ENCODE results near the gene NOX5.

DNA sequence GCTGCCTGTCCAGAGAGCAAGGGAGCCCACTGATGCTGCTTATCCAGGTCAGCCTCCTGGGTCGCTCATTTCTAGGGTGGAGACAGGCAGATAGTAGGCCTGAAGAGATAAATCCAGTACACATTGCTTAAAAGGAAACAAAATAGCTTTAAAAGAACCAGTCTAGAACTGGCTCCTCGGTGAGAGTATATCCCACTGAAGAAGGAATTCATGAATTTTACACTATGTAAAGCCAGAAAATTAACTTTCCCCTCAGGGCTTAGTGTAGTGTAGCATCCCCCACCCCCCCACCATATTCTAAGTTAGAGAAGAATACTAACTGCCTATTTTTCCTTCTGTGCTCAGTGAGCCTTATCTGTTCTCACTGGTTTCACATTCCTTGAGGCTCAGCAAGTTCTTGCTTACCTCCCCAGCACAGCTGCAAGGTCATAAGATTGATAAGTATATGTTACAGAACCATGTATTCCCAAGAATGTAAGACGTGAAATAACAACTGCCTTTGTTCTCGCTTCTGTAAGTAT lies 30.5 kb upstream of the NOX5 start:
- TF ChIP-seq, protein P1, sequence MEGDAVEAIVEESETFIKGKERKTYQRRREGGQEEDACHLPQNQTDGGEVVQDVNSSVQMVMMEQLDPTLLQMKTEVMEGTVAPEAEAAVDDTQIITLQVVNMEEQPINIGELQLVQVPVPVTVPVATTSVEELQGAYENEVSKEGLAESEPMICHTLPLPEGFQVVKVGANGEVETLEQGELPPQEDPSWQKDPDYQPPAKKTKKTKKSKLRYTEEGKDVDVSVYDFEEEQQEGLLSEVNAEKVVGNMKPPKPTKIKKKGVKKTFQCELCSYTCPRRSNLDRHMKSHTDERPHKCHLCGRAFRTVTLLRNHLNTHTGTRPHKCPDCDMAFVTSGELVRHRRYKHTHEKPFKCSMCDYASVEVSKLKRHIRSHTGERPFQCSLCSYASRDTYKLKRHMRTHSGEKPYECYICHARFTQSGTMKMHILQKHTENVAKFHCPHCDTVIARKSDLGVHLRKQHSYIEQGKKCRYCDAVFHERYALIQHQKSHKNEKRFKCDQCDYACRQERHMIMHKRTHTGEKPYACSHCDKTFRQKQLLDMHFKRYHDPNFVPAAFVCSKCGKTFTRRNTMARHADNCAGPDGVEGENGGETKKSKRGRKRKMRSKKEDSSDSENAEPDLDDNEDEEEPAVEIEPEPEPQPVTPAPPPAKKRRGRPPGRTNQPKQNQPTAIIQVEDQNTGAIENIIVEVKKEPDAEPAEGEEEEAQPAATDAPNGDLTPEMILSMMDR (conservative IDR thresholded peaks at IDR 0.05 in 1 of 2, IDR thresholded peaks at IDR 0.05 in 1 of 2; ENCODE audit: low read depth in 1 of 2, low read length in 2 of 2), result no peak
- TF ChIP-seq EZH2 (IDR thresholded peaks at IDR 0.05; ENCODE audit: low read length, missing control alignments), result no peak
